ENCODE data around the gene ADAMTS15.
A peak's percentile ranks its signal among the peaks of the same experiment; 100 is the strongest.

ADAMTS15 gene, protein sequence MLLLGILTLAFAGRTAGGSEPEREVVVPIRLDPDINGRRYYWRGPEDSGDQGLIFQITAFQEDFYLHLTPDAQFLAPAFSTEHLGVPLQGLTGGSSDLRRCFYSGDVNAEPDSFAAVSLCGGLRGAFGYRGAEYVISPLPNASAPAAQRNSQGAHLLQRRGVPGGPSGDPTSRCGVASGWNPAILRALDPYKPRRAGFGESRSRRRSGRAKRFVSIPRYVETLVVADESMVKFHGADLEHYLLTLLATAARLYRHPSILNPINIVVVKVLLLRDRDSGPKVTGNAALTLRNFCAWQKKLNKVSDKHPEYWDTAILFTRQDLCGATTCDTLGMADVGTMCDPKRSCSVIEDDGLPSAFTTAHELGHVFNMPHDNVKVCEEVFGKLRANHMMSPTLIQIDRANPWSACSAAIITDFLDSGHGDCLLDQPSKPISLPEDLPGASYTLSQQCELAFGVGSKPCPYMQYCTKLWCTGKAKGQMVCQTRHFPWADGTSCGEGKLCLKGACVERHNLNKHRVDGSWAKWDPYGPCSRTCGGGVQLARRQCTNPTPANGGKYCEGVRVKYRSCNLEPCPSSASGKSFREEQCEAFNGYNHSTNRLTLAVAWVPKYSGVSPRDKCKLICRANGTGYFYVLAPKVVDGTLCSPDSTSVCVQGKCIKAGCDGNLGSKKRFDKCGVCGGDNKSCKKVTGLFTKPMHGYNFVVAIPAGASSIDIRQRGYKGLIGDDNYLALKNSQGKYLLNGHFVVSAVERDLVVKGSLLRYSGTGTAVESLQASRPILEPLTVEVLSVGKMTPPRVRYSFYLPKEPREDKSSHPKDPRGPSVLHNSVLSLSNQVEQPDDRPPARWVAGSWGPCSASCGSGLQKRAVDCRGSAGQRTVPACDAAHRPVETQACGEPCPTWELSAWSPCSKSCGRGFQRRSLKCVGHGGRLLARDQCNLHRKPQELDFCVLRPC

DNA sequence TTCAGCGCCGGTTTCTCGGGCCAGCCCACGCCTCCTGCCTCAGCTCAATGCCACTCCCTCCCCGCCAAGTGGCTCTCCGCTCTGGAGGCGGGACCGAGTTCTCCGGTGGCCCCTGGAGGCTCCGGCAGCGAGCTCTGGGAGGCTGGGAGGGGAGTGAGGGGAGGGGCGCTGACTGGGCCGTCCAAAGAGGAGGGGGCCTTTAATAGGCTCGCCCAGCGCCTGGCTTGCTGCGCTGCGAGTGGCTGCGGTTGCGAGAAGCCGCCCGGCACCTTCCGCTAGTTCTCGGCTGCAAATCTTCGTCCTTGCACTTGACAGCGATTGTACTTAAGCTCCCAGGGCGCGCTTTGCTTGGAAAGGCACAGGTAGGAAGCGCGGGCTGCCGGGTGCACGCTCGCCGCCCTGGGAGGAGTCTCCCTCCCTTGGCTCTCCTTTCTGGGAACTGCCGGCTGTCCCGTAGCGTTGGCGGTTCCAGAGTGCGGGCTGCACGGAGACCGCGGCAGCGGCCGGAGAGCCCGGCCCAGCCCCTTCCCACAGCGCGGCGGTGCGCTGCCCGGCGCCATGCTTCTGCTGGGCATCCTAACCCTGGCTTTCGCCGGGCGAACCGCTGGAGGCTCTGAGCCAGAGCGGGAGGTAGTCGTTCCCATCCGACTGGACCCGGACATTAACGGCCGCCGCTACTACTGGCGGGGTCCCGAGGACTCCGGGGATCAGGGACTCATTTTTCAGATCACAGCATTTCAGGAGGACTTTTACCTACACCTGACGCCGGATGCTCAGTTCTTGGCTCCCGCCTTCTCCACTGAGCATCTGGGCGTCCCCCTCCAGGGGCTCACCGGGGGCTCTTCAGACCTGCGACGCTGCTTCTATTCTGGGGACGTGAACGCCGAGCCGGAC, at the start of gene ADAMTS15:
Gene ADAMTS15 (plus strand): TSS at position 230 of the 894 bp plus-strand sequence. CDS start 329 bp downstream, at position 559.
- peak; percentile 63 for DNase-seq

DNA sequence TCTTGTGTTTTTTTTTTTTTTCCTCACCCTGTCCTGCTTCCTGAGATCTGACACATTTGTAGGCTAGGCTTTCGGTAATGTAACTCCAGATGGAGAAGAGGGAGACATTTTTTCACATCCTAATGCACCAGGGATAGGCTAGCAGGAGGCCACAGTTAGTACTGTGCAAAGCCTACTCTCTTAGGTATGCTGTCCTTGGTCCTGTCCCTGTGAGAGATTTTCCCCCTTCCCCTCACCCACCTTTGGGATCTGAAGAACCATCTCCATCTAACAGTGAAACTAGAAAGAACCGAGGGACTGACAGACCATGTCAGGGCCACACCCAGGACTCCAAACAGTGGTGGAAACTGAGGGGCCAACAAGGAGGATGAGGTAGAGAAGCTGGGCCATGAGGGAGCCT, 49.2 kb upstream of the ADAMTS15 start:
- no peak for DNase-seq

DNA sequence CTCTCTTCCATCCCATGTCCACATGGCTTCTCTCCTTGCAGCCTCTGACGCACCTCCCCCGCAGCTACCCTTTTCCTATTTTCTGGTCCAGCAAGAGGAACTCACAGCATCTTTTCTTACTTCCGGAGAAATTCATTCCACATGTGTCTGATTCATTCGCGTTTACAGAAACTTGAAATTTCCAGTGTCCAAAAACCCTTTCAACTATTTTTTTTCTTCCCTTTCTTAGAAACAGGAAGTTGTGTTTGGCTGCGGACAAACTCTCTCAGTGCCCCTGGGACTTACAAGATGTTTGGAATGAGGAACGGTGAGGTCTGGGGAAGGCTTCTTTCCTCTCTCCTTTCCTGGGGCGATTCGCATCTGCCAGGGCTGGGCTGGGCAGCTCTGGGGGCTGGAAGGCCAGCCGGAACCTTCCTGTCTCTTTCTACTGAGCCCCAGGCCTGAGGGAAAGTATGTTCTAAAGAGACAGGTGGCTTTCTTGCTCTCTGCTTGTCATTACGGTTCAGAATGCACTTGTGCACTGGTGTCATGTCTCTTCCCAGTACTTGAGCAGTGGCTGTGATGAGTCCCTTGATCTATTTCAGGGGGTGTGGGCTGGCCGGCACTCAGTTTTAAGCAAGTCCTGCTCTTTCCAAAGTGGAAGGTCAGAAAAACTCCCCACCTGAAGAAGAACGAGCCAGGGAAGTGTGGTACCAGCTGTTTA, 47.5 kb upstream of the ADAMTS15 start:
- DNase-seq = no peak

DNA sequence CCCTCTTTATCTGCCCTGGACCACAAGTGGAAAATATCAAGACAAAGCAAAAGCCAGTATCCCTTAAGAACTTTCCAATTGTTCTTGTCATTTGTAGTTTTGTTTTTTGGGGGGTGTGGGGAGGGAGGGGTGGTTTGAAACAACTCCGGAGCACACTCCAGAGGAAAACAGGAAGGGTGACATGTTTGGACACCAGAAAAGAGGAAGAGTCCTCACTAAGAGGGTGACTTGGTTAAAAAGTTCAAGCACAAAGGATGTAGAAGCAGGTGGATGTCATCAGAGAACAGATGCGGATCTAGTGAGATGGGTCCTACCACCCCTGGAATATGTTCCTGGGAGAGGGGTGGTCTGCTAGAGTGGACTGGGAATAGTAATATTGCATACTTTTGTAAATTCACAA, 45.9 kb upstream of the ADAMTS15 start:
- DNase-seq = no peak

DNA sequence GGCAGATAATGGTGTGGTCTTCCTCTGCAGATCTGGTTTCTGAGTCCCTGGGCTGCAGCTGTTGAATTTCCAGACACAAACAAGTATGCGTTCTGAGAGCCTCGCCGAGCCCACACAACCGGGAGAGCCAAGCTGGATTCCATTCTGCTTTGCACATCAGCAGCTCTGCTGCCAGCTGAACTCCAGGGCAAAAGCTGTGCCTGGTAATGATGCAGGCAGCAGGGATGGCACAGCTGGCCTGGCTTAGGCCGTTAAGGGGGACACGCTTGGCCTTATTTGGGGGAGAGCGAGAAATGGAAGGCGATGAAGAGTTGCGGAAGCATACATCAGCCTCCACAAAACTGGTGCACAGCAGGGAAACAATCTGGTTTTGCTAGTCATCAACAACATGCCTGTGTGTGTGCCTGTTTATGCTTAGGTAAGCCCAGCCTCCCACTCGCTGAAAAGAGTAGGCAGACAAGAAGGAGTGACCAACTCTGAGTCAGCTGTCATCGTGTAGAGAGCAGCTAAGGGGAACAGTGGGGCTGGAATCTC, 45.1 kb upstream of the ADAMTS15 start:
- DNase-seq = no peak

DNA sequence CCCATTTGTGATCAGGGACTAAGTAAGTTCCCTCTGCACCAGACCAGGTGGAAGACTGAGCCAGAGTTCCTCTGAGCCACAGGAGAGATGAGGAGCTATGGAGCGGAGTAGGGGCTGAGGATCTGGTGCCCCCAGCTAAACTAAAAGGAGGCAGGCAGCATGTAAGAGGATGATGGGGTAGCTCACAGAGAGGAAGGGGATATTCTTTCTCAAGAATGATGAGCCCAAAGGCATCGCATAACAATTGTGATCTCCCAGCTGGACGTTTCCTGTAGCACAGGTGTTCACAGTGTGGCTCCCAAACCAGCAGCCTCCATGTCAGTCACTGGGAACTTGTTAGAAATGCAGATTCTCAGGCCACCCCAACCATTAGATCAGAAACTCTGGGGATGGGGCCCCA, 44.5 kb upstream of the ADAMTS15 start:
- no peak for DNase-seq

DNA sequence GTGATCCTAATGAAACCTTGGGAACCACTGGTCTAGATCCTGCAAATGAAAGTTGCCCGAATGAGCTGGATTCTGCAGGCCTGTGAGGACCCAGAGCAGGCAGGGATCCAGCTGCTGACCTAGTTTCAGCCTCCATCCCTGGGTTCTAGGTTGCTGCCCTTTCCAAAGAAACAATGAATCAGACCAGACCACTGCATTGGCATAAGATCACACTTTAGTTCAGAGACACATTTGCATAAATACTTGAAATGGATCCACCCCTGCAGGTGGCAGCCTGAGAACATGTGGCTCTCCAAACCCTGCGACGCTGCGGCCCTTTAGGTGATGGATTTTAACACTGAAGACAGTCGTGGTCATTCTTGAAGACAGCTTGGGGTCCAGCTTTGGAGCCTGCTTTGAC, 43.7 kb upstream of the ADAMTS15 start:
- DNase-seq = no peak

DNA sequence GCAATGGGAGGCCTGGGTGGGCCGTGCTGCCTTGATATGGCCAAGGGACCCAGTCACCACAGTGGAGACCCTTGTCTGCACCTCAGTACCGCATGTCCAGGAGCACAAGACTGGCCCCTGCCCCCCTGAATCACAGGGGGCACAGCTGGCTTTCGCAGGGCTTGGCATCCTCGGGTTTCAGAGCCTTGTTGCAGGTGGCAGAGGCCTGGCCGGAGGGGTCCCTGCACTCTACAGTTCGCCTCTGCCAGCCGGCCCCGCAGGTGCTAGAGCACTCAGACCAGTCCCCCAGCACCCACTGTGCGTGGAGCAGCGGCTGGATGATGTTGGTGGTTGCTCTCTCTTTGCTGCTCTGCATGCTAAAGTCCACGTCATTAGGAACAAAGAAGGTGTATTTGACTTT, 43.0 kb upstream of the ADAMTS15 start:
- DNase-seq = no peak

DNA sequence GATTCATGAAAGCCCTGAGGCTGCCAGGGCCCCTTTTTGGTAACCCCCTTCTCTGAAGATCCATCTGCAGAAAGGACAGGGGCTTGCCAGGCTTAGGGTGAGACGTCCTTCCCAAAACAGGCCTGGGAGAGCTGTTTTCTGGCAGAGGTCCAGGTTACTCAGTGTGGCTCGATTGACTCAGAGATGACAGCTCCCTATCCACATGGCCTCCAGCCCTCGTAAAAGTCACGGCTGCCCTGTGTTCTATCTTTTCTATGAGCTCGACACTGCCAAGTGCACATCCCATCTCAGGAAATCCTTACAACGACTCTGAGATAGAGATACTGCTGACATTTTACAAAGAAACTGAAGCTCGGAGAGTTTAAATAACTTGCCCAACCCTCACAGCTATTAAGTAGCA, 40.5 kb upstream of the ADAMTS15 start:
- no peak for DNase-seq

DNA sequence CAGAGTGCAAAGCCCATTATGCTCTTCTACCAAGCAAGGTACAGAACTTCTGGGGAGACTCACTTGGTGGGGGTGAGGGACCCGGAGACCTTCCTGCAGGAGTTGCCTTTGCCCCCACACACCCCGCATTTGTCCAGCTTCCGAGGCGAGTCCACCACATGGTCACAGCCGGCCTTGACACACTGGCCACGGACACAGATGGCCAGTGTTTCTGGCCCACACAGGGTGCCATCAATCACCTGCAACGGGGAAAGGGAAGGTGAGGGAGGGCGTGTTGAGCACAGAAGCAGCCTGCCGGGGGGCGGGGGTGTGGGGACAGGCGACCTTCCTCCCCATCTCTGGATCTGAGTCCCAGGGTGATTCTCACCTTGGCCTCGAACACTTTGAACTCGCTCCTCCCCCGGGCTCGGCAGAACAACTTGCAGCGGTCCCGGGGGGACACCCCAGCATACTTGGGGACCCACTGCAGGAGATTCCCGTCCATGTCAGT, 40.0 kb upstream of the ADAMTS15 start:
- DNase-seq = no peak

DNA sequence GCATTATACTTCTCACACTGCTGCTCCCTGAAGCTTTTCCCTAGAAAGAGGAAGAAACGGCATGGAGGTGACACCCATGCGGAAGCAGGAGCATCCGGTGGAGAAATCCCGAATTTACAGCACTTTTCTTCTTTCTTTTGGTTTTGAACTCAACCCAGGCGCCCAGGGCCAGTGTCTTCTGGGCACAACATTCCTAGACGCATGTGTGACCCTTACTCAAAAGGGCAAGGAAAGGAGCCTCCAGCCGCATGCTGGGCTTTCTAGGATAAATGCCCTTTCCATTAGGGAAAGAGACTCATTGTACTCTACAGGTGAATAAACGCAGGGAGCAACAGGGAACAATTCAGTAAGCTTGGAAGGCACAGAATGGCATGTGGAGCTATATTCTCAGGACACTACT, 39.5 kb upstream of the ADAMTS15 start:
- DNase-seq = no peak

DNA sequence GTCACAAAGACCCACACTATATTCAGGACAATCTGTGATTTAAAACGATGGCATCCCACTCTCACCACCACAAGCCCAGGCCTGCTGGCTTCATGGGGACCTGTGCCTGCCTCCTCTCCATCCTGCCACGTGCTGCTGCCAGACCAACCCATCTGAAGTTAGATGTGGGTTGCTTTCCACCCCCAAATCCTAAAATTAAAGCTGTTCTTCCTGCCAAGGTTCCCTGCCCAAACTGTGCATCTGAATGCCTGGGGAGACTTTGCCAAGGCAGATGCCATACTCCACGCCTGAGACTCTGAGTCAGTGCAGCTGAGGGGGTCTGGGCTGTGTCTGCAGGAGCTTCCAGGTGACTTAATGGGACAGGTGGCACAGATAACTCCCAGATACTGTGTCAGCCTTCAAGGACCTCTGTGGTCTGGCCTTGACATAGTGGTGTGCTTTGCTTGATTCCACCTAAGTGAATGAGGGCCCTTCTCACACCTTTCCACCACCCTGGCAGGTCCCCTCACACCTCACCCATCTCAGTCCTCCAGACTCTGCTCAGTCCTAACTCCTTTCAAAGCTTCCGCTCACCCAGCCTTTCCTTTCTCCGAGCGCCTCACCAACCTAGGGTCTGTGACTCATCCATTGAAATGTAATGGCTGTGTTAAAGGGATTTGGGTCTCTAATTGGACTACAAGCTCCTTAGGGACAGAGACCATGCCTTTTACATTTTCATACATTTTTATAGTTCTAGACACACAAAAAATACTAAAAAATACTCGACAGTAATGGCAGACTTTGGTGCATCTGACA, 38.7 kb upstream of the ADAMTS15 start:
- no peak for DNase-seq

DNA sequence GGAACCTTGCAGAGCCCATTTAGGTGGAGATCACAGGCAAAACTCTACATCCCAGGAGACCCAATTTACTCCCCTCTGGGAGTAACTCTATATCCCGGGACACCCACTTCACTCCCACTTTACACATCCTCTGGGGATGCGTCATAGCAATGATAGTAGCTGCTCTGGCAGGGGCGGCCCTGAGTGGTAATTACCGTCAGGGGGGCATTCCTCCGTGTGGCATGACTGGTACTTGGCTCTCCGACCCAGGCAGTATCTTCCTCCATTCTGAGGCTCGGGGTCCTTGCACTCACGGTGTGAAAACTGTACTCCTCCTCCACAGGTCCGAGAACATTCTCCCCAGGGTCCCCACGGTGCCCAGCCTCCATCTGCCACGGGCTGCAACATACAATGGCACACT, 37.2 kb upstream of the ADAMTS15 start:
- DNase-seq = no peak

DNA sequence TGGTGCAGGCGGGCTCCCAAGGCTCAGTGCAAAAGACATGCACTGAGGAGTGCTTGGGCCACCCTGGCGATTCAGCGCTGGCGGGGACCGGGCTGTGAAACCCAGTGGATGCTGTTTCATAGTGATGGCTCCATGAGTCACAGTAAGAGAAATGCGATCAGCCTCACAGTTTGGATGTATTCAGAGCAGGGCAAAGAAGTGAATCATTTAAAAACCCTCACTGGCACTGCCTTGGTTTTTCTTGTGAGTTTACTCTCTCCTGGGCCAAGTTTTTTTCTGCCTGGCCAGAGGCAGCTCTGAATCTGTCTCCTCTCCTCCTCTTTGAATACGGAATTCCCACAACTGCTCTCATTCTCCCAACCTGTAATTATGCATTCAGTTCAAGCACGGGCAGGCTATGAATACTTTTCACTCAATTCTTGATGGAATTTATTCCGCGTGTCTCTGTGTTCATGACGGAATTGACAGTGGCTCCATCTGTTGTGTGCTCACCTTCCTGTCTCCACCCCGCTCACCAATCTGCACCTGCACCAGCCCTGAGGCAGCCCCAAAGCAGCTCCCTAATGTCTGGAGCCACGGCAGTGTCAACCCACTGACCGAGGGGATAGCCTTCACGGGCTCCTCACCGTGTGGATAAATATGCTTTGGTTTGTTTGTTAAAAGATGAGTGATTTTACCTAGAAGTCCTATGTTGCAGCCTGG, 34.9 kb upstream of the ADAMTS15 start:
- DNase-seq = no peak

DNA sequence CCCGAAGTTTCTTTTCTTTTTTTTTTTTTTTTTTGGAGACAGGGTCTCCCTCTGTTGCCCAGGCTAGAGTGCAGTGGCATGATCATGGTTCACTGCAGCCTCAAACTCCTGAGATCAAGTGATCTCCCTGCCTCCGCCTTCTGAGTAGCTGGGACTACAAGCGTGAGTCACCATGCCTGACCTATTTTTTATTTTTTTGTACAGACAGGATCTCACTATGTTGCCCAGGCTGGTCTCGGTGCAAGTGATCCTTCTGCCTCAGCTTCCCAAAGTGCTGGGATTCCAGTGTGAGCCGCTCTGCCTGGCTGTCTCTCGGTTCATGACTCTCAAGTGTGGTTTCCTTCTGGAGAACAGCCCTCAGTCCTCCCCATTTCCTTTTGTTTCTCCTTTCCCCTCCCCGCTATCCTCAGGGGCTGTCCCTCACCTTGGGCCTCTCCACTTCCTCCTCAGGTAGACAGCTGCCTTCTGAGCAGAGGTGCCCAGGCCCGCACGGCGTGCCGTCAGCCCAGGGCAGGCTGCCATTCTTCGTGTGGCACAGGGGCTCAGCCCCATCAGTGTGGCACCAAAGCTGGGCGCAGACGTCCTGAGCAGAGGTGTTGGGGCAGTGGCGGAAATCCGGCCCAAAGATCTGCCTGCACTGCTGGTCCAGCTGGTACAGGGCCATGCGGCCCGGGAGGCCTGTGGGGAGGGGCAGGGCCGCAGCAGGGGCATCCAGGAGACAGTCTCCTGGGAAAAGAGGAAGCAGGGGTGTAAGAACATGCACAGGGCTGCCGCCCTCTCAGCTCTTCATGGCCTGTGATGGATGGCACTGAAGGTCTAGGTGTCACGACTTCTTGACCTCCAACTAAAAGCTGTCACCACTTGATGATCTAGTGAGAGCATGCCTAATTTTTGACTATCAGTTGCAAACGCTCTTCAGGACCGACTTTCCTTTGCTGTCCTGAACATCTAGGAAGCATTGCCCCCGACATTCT, 34.1 kb upstream of the ADAMTS15 start:
- no peak for DNase-seq

DNA sequence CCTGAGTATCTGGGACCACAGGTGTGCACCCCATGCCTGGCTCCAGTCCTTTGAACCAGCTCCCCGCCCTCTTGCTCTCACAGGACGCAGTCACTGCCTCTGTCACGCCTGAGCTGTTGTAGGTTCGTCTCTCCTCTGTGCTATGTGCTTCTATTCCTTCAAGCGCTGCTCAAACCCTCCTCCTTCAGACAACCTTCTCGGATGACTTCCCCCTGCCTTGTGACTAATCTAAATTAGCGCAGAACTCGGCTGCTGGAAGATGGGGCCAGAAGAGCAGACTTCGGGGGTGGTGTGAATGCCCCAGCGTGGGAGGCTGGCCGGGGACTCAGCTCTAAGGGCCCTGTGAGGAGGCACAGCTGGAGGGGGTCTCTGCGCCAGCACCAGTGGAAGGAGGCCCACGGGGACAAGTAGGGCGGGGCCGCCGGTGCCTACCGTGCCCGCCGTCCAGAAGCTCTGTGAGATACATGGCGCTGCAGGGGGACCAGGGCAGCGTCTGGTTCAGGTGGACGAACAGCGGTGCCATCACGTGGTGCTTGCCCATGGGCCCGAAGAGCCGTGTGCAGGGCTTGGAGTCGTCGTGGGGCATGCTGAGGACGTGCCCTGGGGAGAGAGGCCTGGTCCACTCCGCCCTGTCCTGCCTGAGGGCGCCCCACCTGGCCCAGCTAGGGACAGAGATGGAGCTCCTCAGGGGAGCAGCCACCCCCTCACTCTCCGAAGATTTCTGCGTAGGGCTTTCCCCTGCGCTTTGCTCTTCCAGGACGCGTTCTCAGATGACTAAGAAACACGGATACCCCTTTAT, 32.5 kb upstream of the ADAMTS15 start:
- DNase-seq = no peak

DNA sequence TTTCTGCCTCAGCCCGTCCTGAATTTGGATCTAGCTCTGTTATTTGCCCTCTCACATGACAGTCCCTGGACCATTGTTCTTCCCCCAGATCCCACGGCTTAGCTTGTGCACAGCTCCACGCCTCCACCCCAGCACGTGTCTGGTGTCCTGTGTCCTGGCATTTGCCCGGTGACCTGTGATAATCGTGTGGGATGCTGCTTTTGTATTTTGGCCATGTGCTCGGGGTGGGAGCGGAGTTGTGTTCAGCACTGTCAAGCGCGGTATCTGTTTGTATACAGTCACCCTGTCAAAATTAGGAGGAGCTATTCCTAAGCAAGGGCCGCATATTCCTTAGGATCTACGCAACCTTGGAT, 31.9 kb upstream of the ADAMTS15 start:
- no peak for DNase-seq

DNA sequence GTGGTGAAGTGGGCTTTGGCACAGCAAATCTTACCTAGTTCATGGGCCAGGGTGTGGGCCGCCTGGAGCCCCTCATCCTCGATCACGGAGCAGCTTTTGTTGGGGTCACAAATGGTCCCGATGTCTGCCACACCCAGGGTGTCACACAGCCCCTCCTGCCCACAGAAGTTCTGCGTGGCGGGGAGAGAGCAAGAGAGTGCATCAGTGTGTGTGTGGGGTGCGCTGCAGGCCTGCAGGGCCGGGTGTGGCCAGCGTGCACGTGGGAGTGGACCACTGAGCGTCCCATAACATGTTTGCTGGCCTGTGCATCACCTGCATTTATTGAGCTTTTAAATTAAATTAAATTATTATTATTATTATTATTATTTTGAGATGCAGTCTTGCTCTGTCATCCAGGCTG, 31.5 kb upstream of the ADAMTS15 start:
- no peak for DNase-seq

All from NCI-H1048 (cell line).